ENCODE data around the gene SMURF1.

GRCh38 chr7:99106411-99106810 lies 37.5 kb downstream of the SMURF1 start:
- TF ChIP-seq CTCF (conservative IDR thresholded peaks at IDR 0.05; ENCODE audit: low read depth, low read length) (no peak), EZH2 (IDR thresholded peaks at IDR 0.05; ENCODE audit: low read length, unreplicated experiment) (no peak)

Measured in PC-3 (cell line).